Keratinocyte (primary cell): ENCODE measurements around the gene PADI1. TPM values are rescaled to one million over a fixed set of nuclear protein-coding genes. Genes with fewer than 3 reads are reported as not detected.

ENCODE experiments used
- DNase-seq: peaks from one replicate; pipeline ENCODE4 v3.0.0-alpha.2; 2011; ENCODE audit warnings: low read depth, missing footprints, low spot score
- FAIRE-seq: peaks from 2 replicates; lab custom pipeline; 2011; peaks lifted over from hg19 to GRCh38; lab: Jason Lieb, UNC
- H2AFZ ChIP-seq: 2 replicates; pipeline ENCODE4 v1.6.0; 2012; ENCODE audit warnings: low read length, control low read depth, inconsistent platforms; ENCODE audit not compliant: control insufficient read depth
- H3K27ac ChIP-seq: 2 replicates; pipeline ENCODE4 v1.5.1; 2011; ENCODE audit warnings: low read length; ENCODE audit not compliant: control insufficient read depth, insufficient read depth
- H3K27me3 ChIP-seq: 3 replicates; pipeline ENCODE4 v1.6.0; 2011; ENCODE audit warnings: low read length; ENCODE audit not compliant: control insufficient read depth, insufficient read depth; ENCODE audit errors: extremely low read depth
- H3K36me3 ChIP-seq, 2 experiments: 2 replicates in 1 of 2; 3 replicates in 1 of 2; pipeline ENCODE4 v1.5.1; 2011; ENCODE audit warnings: low read length in 2 of 2, mild to moderate bottlenecking in 1 of 2; ENCODE audit not compliant: control insufficient read depth in 2 of 2, insufficient read depth in 2 of 2; ENCODE audit errors: extremely low read depth in 1 of 2
- H3K4me1 ChIP-seq: 3 replicates; pipeline ENCODE4 v1.5.1; 2011; ENCODE audit warnings: low read length; ENCODE audit not compliant: control insufficient read depth, insufficient read depth; ENCODE audit errors: extremely low read depth
- H3K4me2 ChIP-seq: 3 replicates; pipeline ENCODE4 v1.6.0; 2011; ENCODE audit warnings: low read depth, low read length; ENCODE audit not compliant: control insufficient read depth, insufficient read depth; ENCODE audit errors: extremely low read depth
- H3K4me3 ChIP-seq, 3 experiments: fragments of 200-600 bp in 1 of 3; sonication (generic) in 1 of 3; 2 replicates in 2 of 3; 3 replicates in 1 of 3; pipeline ENCODE4 v1.5.1; 2011 to 2016; ENCODE audit warnings: low read length in 3 of 3, mild to moderate bottlenecking in 3 of 3, control low read depth in 2 of 3, inconsistent platforms in 1 of 3, low read depth in 1 of 3, mixed read lengths in 1 of 3, mixed run types in 1 of 3, moderate library complexity in 1 of 3; ENCODE audit not compliant: control insufficient read depth in 2 of 3, insufficient read depth in 2 of 3; ENCODE audit errors: extremely low read depth in 1 of 3
- H3K79me2 ChIP-seq: 2 replicates; pipeline ENCODE4 v1.6.0; 2012; ENCODE audit warnings: low read length; ENCODE audit not compliant: control insufficient read depth, insufficient read depth
- H3K9ac ChIP-seq: 3 replicates; pipeline ENCODE4 v1.6.0; 2011; ENCODE audit warnings: low read length; ENCODE audit not compliant: control insufficient read depth, insufficient read depth; ENCODE audit errors: extremely low read depth
- H3K9me1 ChIP-seq: 3 replicates; pipeline ENCODE4 v1.6.0; 2011; ENCODE audit warnings: low read length; ENCODE audit not compliant: control insufficient read depth, insufficient read depth; ENCODE audit errors: extremely low read depth
- H3K9me3 ChIP-seq: 2 replicates; pipeline ENCODE4 v1.5.1; 2012; ENCODE audit warnings: low read depth, low read length; ENCODE audit not compliant: control insufficient read depth
- H4K20me1 ChIP-seq: 3 replicates; pipeline ENCODE4 v1.6.0; 2011; ENCODE audit warnings: low read length; ENCODE audit not compliant: control insufficient read depth, insufficient read depth; ENCODE audit errors: extremely low read depth
- EZH2 ChIP-seq: IDR thresholded peaks from one replicate; pipeline ENCODE4 v1.6.1; 2012; ENCODE audit warnings: inconsistent platforms, mild to moderate bottlenecking, low read length, moderate library complexity
- dilution Hi-C: fragments of 300-500 bp; cut with MboI; formaldehyde crosslinking; loops from one replicate; pipeline ENCODE4 v1.7.0; 2020; ENCODE audit warnings: low sequenced_read_pairs; ENCODE audit not compliant: extremely low pct_ligation_motif_present
- polyA plus RNA-seq, 5 experiments: library from polyadenylated mRNA; depleted of rRNA in 3 of 5; stranded (reverse) in 3 of 5; stranded (forward) in 1 of 5; unstranded in 1 of 5; fragments of >200 nt; gene quantifications; 1 replicate in 1 of 5; 2 replicates in 3 of 5; 3 replicates in 1 of 5; pipeline versions ENCODE4 v1.2.1 to v1.2.3, GENCODE V29; 2011 to 2012; ENCODE audit warnings: missing spikeins in 2 of 5, low read depth in 1 of 5, low replicate concordance in 1 of 5
- TF ChIP-seq, protein P1 (sequence below), 3 experiments: IDR thresholded peaks in 1 of 3; conservative IDR thresholded peaks in 1 of 3; optimal IDR thresholded peaks in 1 of 3; 2 replicates in 2 of 3; 3 replicates in 1 of 3; pipeline versions ENCODE3 to v1.5.1; 2011; ENCODE audit warnings: low read length in 3 of 3, mild to moderate bottlenecking in 3 of 3, moderate library complexity in 2 of 3, control low read depth in 1 of 3, inconsistent platforms in 1 of 3; ENCODE audit not compliant: insufficient read depth in 2 of 3; ENCODE audit errors: extremely low read depth in 1 of 3

PADI1 gene
- polyA plus RNA-seq, 1 donor (not counting 4 experiments of a cell fraction or from before 2014, with no cell fraction given) = 0.96 TPM

DNA sequence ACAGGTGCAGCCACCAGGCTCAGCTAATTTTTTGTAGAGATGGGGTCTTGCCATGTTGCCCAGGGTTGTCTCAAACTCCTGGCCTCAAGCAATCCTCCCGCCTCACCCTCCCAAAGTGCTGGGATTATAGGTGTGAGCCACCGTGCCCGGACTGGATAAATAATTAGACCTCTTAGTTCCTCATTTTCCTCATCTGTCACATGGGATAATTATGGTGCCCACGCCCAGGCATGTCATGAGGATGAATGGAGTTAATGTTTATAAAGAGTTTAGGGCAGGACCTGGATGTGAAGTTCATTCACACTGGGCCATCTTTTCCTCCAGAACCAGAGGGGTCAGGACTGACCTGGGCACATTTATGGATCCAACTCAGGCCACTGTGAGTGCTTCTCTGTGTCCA, 67.7 kb downstream of the PADI1 start:
- peaks cover 0 to 1% of the 10 kb centered on the region in 2 experiments for H3K36me3 ChIP-seq
- no peak overlapping the region for H3K4me2 ChIP-seq
- H3K9me1 ChIP-seq = no peaks in the 10 kb centered on the region
- H3K79me2 ChIP-seq = no peaks in the 10 kb centered on the region
- FAIRE-seq (no peak), DNase-seq (no peak)
- no peaks in the 10 kb centered on the region for H3K27me3 ChIP-seq
- H3K4me1 ChIP-seq = peaks cover 14% of the 10 kb centered on the region
- H3K9me3 ChIP-seq = no peaks in the 10 kb centered on the region
- no peak overlapping the region for H2AFZ ChIP-seq
- dilution Hi-C loops = no loop called here
- no peak overlapping the region for H3K27ac ChIP-seq
- TF ChIP-seq EZH2 = no peak
- TF ChIP-seq, protein P1, sequence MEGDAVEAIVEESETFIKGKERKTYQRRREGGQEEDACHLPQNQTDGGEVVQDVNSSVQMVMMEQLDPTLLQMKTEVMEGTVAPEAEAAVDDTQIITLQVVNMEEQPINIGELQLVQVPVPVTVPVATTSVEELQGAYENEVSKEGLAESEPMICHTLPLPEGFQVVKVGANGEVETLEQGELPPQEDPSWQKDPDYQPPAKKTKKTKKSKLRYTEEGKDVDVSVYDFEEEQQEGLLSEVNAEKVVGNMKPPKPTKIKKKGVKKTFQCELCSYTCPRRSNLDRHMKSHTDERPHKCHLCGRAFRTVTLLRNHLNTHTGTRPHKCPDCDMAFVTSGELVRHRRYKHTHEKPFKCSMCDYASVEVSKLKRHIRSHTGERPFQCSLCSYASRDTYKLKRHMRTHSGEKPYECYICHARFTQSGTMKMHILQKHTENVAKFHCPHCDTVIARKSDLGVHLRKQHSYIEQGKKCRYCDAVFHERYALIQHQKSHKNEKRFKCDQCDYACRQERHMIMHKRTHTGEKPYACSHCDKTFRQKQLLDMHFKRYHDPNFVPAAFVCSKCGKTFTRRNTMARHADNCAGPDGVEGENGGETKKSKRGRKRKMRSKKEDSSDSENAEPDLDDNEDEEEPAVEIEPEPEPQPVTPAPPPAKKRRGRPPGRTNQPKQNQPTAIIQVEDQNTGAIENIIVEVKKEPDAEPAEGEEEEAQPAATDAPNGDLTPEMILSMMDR (optimal IDR thresholded peaks at IDR 0.05 in 1 of 3, IDR thresholded peaks at IDR 0.05 in 1 of 3, conservative IDR thresholded peaks at IDR 0.05 in 1 of 3; ENCODE audit: extremely low read depth in 1 of 3, insufficient read depth in 2 of 3, low read length in 3 of 3) = no peak
- no peaks in the 10 kb centered on the region for H4K20me1 ChIP-seq
- H3K9ac ChIP-seq = no peak overlapping the region
- H3K4me3 ChIP-seq = no peak overlapping the region

DNA sequence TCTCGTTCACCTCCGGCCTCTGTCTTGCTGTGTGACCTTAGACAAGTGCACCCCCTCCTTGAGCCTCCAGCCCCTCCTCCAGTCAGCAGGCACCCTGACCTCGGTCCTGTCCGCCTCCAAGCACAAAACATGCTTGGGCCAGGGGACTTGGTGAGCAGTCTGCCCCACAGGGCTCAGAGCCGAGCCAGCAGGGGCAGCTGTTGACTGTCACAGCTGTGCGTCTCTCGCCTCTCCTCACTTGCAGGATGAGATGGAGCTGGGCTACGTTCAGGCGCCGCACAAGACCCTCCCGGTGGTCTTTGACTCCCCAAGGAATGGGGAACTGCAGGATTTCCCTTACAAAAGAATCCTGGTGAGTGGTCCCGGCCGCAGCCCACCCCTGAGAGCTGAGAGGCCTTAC, 68.2 kb downstream of the PADI1 start:
- FAIRE-seq = no peak
- Histone ChIP-seq H3K9me1 (no peaks in the 10 kb centered on the region), H3K9ac (no peak overlapping the region), H3K36me3 (peaks cover 0 to 1% of the 10 kb centered on the region in 2 experiments), H3K4me3 (no peak overlapping the region), H3K9me3 (no peaks in the 10 kb centered on the region), H3K79me2 (no peaks in the 10 kb centered on the region), H4K20me1 (no peaks in the 10 kb centered on the region), H3K4me1 (peaks cover 14% of the 10 kb centered on the region), H3K27me3 (no peaks in the 10 kb centered on the region), H3K27ac (no peak overlapping the region), H3K4me2 (no peak overlapping the region), H2AFZ (no peak overlapping the region)
- DNase-seq = no peak
- dilution Hi-C loops = no loop called here
- no peak for TF ChIP-seq EZH2
- TF ChIP-seq, protein P1 (optimal IDR thresholded peaks at IDR 0.05 in 1 of 3, IDR thresholded peaks at IDR 0.05 in 1 of 3, conservative IDR thresholded peaks at IDR 0.05 in 1 of 3; ENCODE audit: extremely low read depth in 1 of 3, insufficient read depth in 2 of 3, low read length in 3 of 3) = no peak
